Trophoblast cell (in vitro differentiated cells and primary cell): ENCODE results near the gene MYLK3.

ENCODE experiments used
- DNase-seq, 2 donors: peaks; one replicate each; pipeline ENCODE4 v3.0.0-alpha.2; 2016
- H2AFZ ChIP-seq: 2 replicates; pipeline ENCODE4 v1.6.1; 2013; ENCODE audit warnings: low read length, moderate library complexity, mild to moderate bottlenecking; ENCODE audit not compliant: insufficient read depth, poor library complexity
- H2AK5ac ChIP-seq: 2 replicates; pipeline ENCODE4 v1.6.1; 2013; ENCODE audit warnings: mild to moderate bottlenecking, low read length
- H2BK120ac ChIP-seq: 2 replicates; pipeline ENCODE4 v1.6.1; 2013; ENCODE audit warnings: low read length, mild to moderate bottlenecking, moderate library complexity; ENCODE audit not compliant: insufficient read depth, poor library complexity
- H2BK12ac ChIP-seq: 2 replicates; pipeline ENCODE4 v1.6.1; 2013; ENCODE audit warnings: mild to moderate bottlenecking, low read length, moderate library complexity
- H2BK5ac ChIP-seq: 2 replicates; pipeline ENCODE4 v1.6.1; 2013; ENCODE audit warnings: low read length, low read depth, moderate library complexity, mild to moderate bottlenecking; ENCODE audit not compliant: poor library complexity
- H3K14ac ChIP-seq: 2 replicates; pipeline ENCODE4 v1.6.1; 2013; ENCODE audit warnings: mild to moderate bottlenecking, low read length
- H3K18ac ChIP-seq: 2 replicates; pipeline ENCODE4 v1.6.1; 2013; ENCODE audit warnings: mild to moderate bottlenecking, low read length
- H3K23ac ChIP-seq: 2 replicates; pipeline ENCODE4 v1.6.1; 2013; ENCODE audit warnings: low read length
- H3K27ac ChIP-seq: 2 replicates; pipeline ENCODE4 v1.5.1; 2013; ENCODE audit warnings: low read depth, mild to moderate bottlenecking, inconsistent platforms, low read length, moderate library complexity
- H3K27me3 ChIP-seq: 2 replicates; pipeline ENCODE4 v1.6.1; 2013; ENCODE audit warnings: inconsistent platforms, mild to moderate bottlenecking, low read length, moderate library complexity; ENCODE audit not compliant: insufficient read depth
- H3K36me3 ChIP-seq, 2 experiments: 1 replicate in 1 of 2; 2 replicates in 1 of 2; pipeline ENCODE4 v1.6.1; 2013; ENCODE audit warnings: low read length in 2 of 2, mild to moderate bottlenecking in 2 of 2, moderate library complexity in 1 of 2; ENCODE audit not compliant: insufficient read depth in 2 of 2, control insufficient read depth in 1 of 2
- H3K4ac ChIP-seq: 2 replicates; pipeline ENCODE4 v1.6.1; 2013; ENCODE audit warnings: low read depth, mild to moderate bottlenecking, low read length, moderate library complexity
- H3K4me1 ChIP-seq, 2 experiments: 1 replicate in 1 of 2; 2 replicates in 1 of 2; pipeline ENCODE4 v1.6.1; 2013; ENCODE audit warnings: low read length in 2 of 2, mild to moderate bottlenecking in 2 of 2, moderate library complexity in 1 of 2; ENCODE audit not compliant: insufficient read depth in 2 of 2, control insufficient read depth in 1 of 2
- H3K4me2 ChIP-seq: 2 replicates; pipeline ENCODE4 v1.6.1; 2013; ENCODE audit warnings: inconsistent platforms, mild to moderate bottlenecking, low read length, moderate library complexity
- H3K4me3 ChIP-seq: 2 replicates; pipeline ENCODE4 v1.5.1; 2013; ENCODE audit warnings: mild to moderate bottlenecking, low read depth, low read length, inconsistent platforms
- H3K79me1 ChIP-seq: one replicate; pipeline ENCODE4 v1.6.1; 2013; ENCODE audit warnings: low read length
- H3K79me2 ChIP-seq: 2 replicates; pipeline ENCODE4 v1.6.1; 2013; ENCODE audit warnings: low read length, mild to moderate bottlenecking; ENCODE audit not compliant: control insufficient read depth, insufficient read depth, poor library complexity
- H3K9ac ChIP-seq: 2 replicates; pipeline ENCODE4 v1.6.1; 2013; ENCODE audit warnings: mild to moderate bottlenecking, low read length
- H3K9me3 ChIP-seq: 2 replicates; pipeline ENCODE4 v1.6.1; 2013; ENCODE audit warnings: low read depth, mild to moderate bottlenecking, control low read depth, inconsistent platforms, low read length; ENCODE audit not compliant: insufficient read depth
- H4K12ac ChIP-seq: 2 replicates; pipeline ENCODE4 v1.6.1; 2013; ENCODE audit warnings: low read depth, mild to moderate bottlenecking, low read length, moderate library complexity
- H4K8ac ChIP-seq: 2 replicates; pipeline ENCODE4 v1.6.1; 2013; ENCODE audit warnings: low read depth, mild to moderate bottlenecking, low read length, moderate library complexity
- H4K91ac ChIP-seq: one replicate; pipeline ENCODE4 v1.6.1; 2013; ENCODE audit warnings: low read depth, mild to moderate bottlenecking, low read length, moderate library complexity
- WGBS: extraction: QIAGEN DNeasy Blood & Tissue Kit; methylation state at CpG from one replicate; pipeline ENCODE4 v1.1.7; 2013; ENCODE audit warnings: missing lambda C conversion rate; ENCODE audit not compliant: insufficient read length, insufficient coverage; ENCODE audit errors: extremely low coverage; 5-methylcytosine and 5-hydroxymethylcytosine counted together

MYLK3 gene

GRCh38 chr16:46718214-46718613 is 29.9 kb downstream of the MYLK3 start:
- Histone ChIP-seq H3K36me3 (peaks cover 0 to 3% of the 10 kb centered on the region in 2 experiments), H3K27me3 (no peaks in the 10 kb centered on the region), H3K18ac (no peak overlapping the region), H3K79me1 (peaks cover 4% of the 10 kb centered on the region), H3K23ac (no peak overlapping the region), H3K4ac (no peak overlapping the region), H3K4me3 (no peak overlapping the region), H3K79me2 (no peaks in the 10 kb centered on the region), H3K9me3 (no peaks in the 10 kb centered on the region), H3K9ac (no peak overlapping the region), H4K12ac (no peak overlapping the region), H3K4me1 (peaks cover 0 to 2% of the 10 kb centered on the region in 2 experiments), H3K4me2 (no peak overlapping the region), H4K91ac (no peak overlapping the region), H3K14ac (no peak overlapping the region), H4K8ac (no peak overlapping the region), H2BK5ac (no peak overlapping the region), H2BK120ac (no peak overlapping the region), H2BK12ac (no peak overlapping the region), H2AK5ac (no peak overlapping the region), H3K27ac (no peak overlapping the region), H2AFZ (no peak overlapping the region)
- WGBS, result no CpG with 5 or more reads among the region's 8 CpGs
- DNase-seq, result no peak

- Histone ChIP-seq H2BK12ac (no peak overlapping the region), H3K79me2 (no peaks in the 10 kb centered on the region), H3K18ac (no peak overlapping the region), H3K9me3 (no peaks in the 10 kb centered on the region), H2BK120ac (no peak overlapping the region), H3K23ac (no peak overlapping the region), H3K4ac (no peak overlapping the region), H2BK5ac (no peak overlapping the region), H2AK5ac (no peak overlapping the region), H3K4me3 (no peak overlapping the region), H2AFZ (no peak overlapping the region), H3K27me3 (no peaks in the 10 kb centered on the region), H3K4me2 (no peak overlapping the region), H4K12ac (no peak overlapping the region), H3K79me1 (peaks cover 4% of the 10 kb centered on the region), H3K36me3 (peaks cover 0 to 3% of the 10 kb centered on the region in 2 experiments), H3K9ac (no peak overlapping the region), H4K8ac (no peak overlapping the region), H3K14ac (no peak overlapping the region), H3K27ac (no peak overlapping the region), H3K4me1 (peaks cover 0 to 2% of the 10 kb centered on the region in 2 experiments), H4K91ac (no peak overlapping the region)
- no CpG with 5 or more reads among the region's 2 CpGs for WGBS
- no peak for DNase-seq
Observed at GRCh38 chr16:46717692-46718091, 30.5 kb downstream of the MYLK3 start.

- Histone ChIP-seq H2AK5ac (peak overlapping the region; percentile 43), H3K9me3 (no peaks in the 10 kb centered on the region), H3K36me3 (no peaks in the 10 kb centered on the region), H3K23ac (no peak overlapping the region), H3K27me3 (no peaks in the 10 kb centered on the region), H2BK5ac (no peak overlapping the region), H2BK12ac (peak overlapping the region; percentile 14), H4K91ac (no peak overlapping the region), H4K8ac (no peak overlapping the region), H2BK120ac (no peak overlapping the region), H3K14ac (no peak overlapping the region), H3K9ac (no peak overlapping the region), H4K12ac (no peak overlapping the region), H3K79me1 (peaks cover 4% of the 10 kb centered on the region), H2AFZ (no peak overlapping the region), H3K4me1 (peaks cover 0 to 8% of the 10 kb centered on the region in 2 experiments), H3K4me2 (no peak overlapping the region), H3K4ac (no peak overlapping the region), H3K18ac (no peak overlapping the region), H3K4me3 (no peak overlapping the region), H3K79me2 (peaks cover 1% of the 10 kb centered on the region), H3K27ac (no peak overlapping the region)
- WGBS, result no CpG with 5 or more reads among the region's 6 CpGs
- DNase-seq, result no peak
Observed at GRCh38 chr16:46715769-46716305, 32.3 kb downstream of the MYLK3 start.

GRCh38 chr16:46714797-46715591 is 33.1 kb downstream of the MYLK3 start:
- WGBS, result no CpG with 5 or more reads among the region's 7 CpGs
- Histone ChIP-seq H3K18ac (peak overlapping the region; percentile 52), H3K79me2 (peaks cover 1% of the 10 kb centered on the region), H2BK120ac (peak overlapping the region; percentile 80), H4K91ac (peak overlapping the region; percentile 74), H3K79me1 (peaks cover 4% of the 10 kb centered on the region), H3K27me3 (no peaks in the 10 kb centered on the region), H3K4ac (no peak overlapping the region), H3K4me3 (no peak overlapping the region), H4K12ac (no peak overlapping the region), H3K4me2 (no peak overlapping the region), H2AK5ac (peak overlapping the region; percentile 23), H3K14ac (no peak overlapping the region), H2BK12ac (peak overlapping the region; percentile 82), H3K9me3 (no peaks in the 10 kb centered on the region), H3K4me1 (peaks cover 0 to 8% of the 10 kb centered on the region in 2 experiments), H3K27ac (no peak overlapping the region), H2BK5ac (no peak overlapping the region), H4K8ac (no peak overlapping the region), H3K36me3 (no peaks in the 10 kb centered on the region), H3K23ac (no peak overlapping the region), H2AFZ (no peak overlapping the region), H3K9ac (no peak overlapping the region)
- DNase-seq, result no peak
